ENCODE measurements around the gene CORO1C. TPM values are rescaled to one million over a fixed set of nuclear protein-coding genes. Genes with fewer than 3 reads are reported as not detected.
A peak's percentile ranks its signal among the peaks of the same experiment; 100 is the strongest.

CORO1C gene
- total and polyA plus RNA-seq, 9 of the 15 experiments (the other 6 are each of a cell fraction or from before 2014, with no cell fraction given): 55.2 to 280 (median 150) TPM

DNA sequence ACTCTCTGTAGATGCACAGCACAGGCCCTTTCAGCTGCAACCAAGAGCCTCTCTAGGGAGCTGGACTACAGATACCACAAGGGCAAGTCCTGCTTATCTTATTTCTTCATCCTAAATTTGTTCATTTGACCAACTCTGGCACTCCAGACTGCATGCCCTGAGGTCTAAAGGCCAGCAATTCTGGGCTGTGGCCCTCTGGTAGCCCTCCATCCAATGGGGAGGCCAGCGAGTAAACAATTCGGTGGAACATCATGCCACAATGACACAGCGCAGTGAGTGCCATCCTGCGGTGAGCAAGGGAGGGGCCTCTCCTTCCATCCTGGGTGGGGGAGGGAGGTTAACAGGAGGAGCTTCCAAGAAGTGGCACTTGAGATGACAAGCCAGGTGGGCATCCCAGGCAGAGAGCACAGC is 97.0 kb downstream of the CORO1C start:
- in situ Hi-C loops (cut with MboI): no loop called here
- TF ChIP-seq EZH2 (IDR thresholded peaks at IDR 0.05; ENCODE audit: borderline replicate concordance, low read depth, low read length): no peak
- TF ChIP-seq ZNF347 (CRISPR knock-in tag; IDR thresholded peaks at IDR 0.05; ENCODE audit: low read depth): no peak
- TF ChIP-seq CUX1 (CRISPR knock-in tag; IDR thresholded peaks at IDR 0.05): 0 out of 2 replicates have a peak, but pooled peaks have one; percentile 19
- TF ChIP-seq, protein P1, sequence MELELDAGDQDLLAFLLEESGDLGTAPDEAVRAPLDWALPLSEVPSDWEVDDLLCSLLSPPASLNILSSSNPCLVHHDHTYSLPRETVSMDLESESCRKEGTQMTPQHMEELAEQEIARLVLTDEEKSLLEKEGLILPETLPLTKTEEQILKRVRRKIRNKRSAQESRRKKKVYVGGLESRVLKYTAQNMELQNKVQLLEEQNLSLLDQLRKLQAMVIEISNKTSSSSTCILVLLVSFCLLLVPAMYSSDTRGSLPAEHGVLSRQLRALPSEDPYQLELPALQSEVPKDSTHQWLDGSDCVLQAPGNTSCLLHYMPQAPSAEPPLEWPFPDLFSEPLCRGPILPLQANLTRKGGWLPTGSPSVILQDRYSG (tag; conservative IDR thresholded peaks at IDR 0.05; ENCODE audit: low read depth): peak; percentile 48; the same call in 1 of the 2 replicates
- no peak for TF ChIP-seq SMAD1 (IDR thresholded peaks at IDR 0.05; ENCODE audit: low read depth, low read length, partially characterized antibody)
- TF ChIP-seq CAMTA2 (CRISPR knock-in tag; conservative IDR thresholded peaks at IDR 0.05): 0 out of 2 replicates have a peak, but pooled peaks have one; percentile 40
- no peak for TF ChIP-seq SRSF9 (IDR thresholded peaks at IDR 0.05; ENCODE audit: borderline replicate concordance, low read depth, low read length)
- TF ChIP-seq NFE2 (IDR thresholded peaks at IDR 0.05; ENCODE audit: low read depth): peak; percentile 77
- TF ChIP-seq, protein P2, sequence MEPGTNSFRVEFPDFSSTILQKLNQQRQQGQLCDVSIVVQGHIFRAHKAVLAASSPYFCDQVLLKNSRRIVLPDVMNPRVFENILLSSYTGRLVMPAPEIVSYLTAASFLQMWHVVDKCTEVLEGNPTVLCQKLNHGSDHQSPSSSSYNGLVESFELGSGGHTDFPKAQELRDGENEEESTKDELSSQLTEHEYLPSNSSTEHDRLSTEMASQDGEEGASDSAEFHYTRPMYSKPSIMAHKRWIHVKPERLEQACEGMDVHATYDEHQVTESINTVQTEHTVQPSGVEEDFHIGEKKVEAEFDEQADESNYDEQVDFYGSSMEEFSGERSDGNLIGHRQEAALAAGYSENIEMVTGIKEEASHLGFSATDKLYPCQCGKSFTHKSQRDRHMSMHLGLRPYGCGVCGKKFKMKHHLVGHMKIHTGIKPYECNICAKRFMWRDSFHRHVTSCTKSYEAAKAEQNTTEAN (CRISPR knock-in tag; IDR thresholded peaks at IDR 0.05): no peak
- 0 out of 6 replicates have a peak, but pooled peaks of 1 of the 3 experiments have one; percentile 8 for TF ChIP-seq CTCF (IDR thresholded peaks at IDR 0.05 in 2 of 3, conservative IDR thresholded peaks at IDR 0.05 in 1 of 3; ENCODE audit: insufficient read depth in 2 of 3, low read depth in 1 of 3, low read length in 3 of 3)
- no peak for TF ChIP-seq CBX3 (IDR thresholded peaks at IDR 0.05; ENCODE audit: borderline replicate concordance in 1 of 2, low read length in 2 of 2)

More for the DNA sequence above, 97.0 kb downstream of the CORO1C start:
- Histone ChIP-seq H4K20me1 (replicated peaks; ENCODE audit: control insufficient read depth, insufficient read depth, low read length) (no peaks in the 10 kb centered on the region), H3K4me3 (no peak overlapping the region), H3K9ac (ENCODE audit: insufficient read depth in 1 of 2, low read depth in 2 of 2, low read length in 2 of 2) (peak overlapping the region; percentile 41 to 64; a peak in 3 of 4 replicates), H3K79me2 (ENCODE audit: control insufficient read depth, insufficient read depth, low read length) (peaks cover 41% of the 10 kb centered on the region), H3K4me1 (replicated peaks in 1 of 2; ENCODE audit: control insufficient read depth in 2 of 2, insufficient read depth in 2 of 2, low read length in 2 of 2) (peaks cover 55 to 57% of the 10 kb centered on the region in 2 experiments), H3K9me1 (ENCODE audit: control insufficient read depth, insufficient read depth, low read length) (no peaks in the 10 kb centered on the region), H3K27me3 (ENCODE audit: control insufficient read depth in 2 of 2, insufficient read depth in 2 of 2, low read length in 2 of 2) (no peaks in the 10 kb centered on the region), H3K27ac (ENCODE audit: extremely low read depth, low read depth, low read length) (peak overlapping the region; percentile 76; the same call in 2 of the 3 replicates), H3K4me2 (ENCODE audit: insufficient read depth, low read length) (peak overlapping the region; percentile 17; the same call in 1 of the 2 replicates), H3K36me3 (ENCODE audit: control insufficient read depth, insufficient read depth, low read length) (peaks cover 31% of the 10 kb centered on the region; the same call in 2 of the 3 replicates), H2AFZ (ENCODE audit: low read depth, low read length) (0 out of 2 replicates have a peak overlapping the region, but pooled peaks have one; percentile 22), H3K9me3 (replicated peaks; ENCODE audit: control insufficient read depth, insufficient read depth, low read depth, low read length) (no peaks in the 10 kb centered on the region)
- intact Hi-C loops (cut with micrococcal nuclease): loop anchor here (5.0 kb wide), 1 partner anchor 58 kb away; no protein-coding TSS in a partner anchor
- WGBS (ENCODE audit: insufficient coverage, low coverage, missing lambda C conversion rate): 30% methylated on average over 4 of the region's 4 CpGs
- no TSS peak for BruUV-seq (replicated peaks)
- ChIA-PET CTCF (ENCODE audit: low intra/inter-chr PET ratio) (interaction anchor here (0.6 kb wide), 1 partner anchor 71 kb away, joined by 3 read pairs; no protein-coding TSS in a partner anchor), POLR2A (interaction anchor here (1.1 kb wide), 1 partner anchor 72 kb away, joined by 3 read pairs; the partner anchor contains the start of gene ISCU)
- FAIRE-seq (peak; percentile 56), DNase-seq (ENCODE audit: extremely low read depth in 1 of 4, low spot score in 3 of 4) (peak; percentile 53 to 66 (median 55)), ATAC-seq (no peak)
